Upper lobe of left lung (tissue), 6 donors: ENCODE data around the gene ZBTB38. TPM values are rescaled to one million over a fixed set of nuclear protein-coding genes. Genes with fewer than 3 reads are reported as not detected.

ENCODE experiments used
- ATAC-seq, 2 donors: fragments of 200-7000 bp; cut with Tn5 transposase; one replicate each; pipeline ENCODE4 v1.9.1; 2022; ENCODE audit warnings: mild to moderate bottlenecking in 2 of 2, moderate library complexity in 2 of 2; ENCODE audit not compliant: low FRiP score in 2 of 2
- DNase-seq, 2 donors: peaks; one replicate each; pipeline ENCODE4 v3.0.0-alpha.2; 2019 to 2020
- H3K27ac ChIP-seq, 4 donors: fragments of 200-600 bp; sonication (generic); one replicate each; pipeline ENCODE4 v1.5.1; 2016 to 2019
- H3K27me3 ChIP-seq, 4 donors: fragments of 200-600 bp; sonication (generic); one replicate each; pipeline ENCODE4 v1.5.1; 2017 to 2019
- H3K36me3 ChIP-seq, 4 donors: fragments of 200-600 bp; sonication (generic); one replicate each; pipeline ENCODE4 v1.5.1; 2016 to 2019
- H3K4me1 ChIP-seq, 4 donors: fragments of 200-600 bp; sonication (generic); one replicate each; pipeline ENCODE4 v1.5.1; 2018 to 2019
- H3K4me3 ChIP-seq, 4 donors: fragments of 200-600 bp; sonication (generic); one replicate each; pipeline ENCODE4 v1.5.1; 2017 to 2019; ENCODE audit warnings: mild to moderate bottlenecking in 2 of 4, moderate library complexity in 1 of 4
- H3K9me3 ChIP-seq, 4 donors: fragments of 200-600 bp; sonication (generic); one replicate each; pipeline ENCODE4 v1.5.1; 2018 to 2019
- EP300 ChIP-seq, 4 donors: sonication (generic); formaldehyde crosslinking; IDR thresholded peaks; one replicate each; pipeline ENCODE4 v1.5.1; 2017; ENCODE audit warnings: antibody characterized with exemption in 4 of 4, control low read depth in 2 of 4
- POLR2A ChIP-seq, 4 donors: fragments of 450-650 bp; IDR thresholded peaks; one replicate each; pipeline ENCODE4 v1.5.1; 2016 to 2017; ENCODE audit warnings: antibody characterized with exemption in 4 of 4, mild to moderate bottlenecking in 2 of 4
- POLR2AphosphoS5 ChIP-seq, 2 donors: sonication (generic); formaldehyde crosslinking; IDR thresholded peaks; one replicate each; pipeline ENCODE4 v1.5.1; 2017; ENCODE audit warnings: antibody characterized with exemption in 2 of 2
- WGBS, 2 donors: methylation state at CpG; one replicate each; pipeline ENCODE4 v1.1.5; 2017 to 2018; 5-methylcytosine and 5-hydroxymethylcytosine counted together
- total RNA-seq, 6 donors: library from RNA; depleted of rRNA in 4 of 6; stranded (reverse); fragments of >200 nt in 4 of 6; gene quantifications; one replicate each; pipeline versions ENCODE4 v1.1.0 to v1.2.1, GENCODE V29; 2016 to 2021
- TF ChIP-seq, protein P1 (sequence below), 6 experiments: fragments of 450-650 bp in 4 of 6; fragments of 200-600 bp in 2 of 6; sonication (generic) in 2 of 6; IDR thresholded peaks; one replicate each; pipeline ENCODE4 v1.5.1; 2016 to 2019; ENCODE audit warnings: antibody characterized with exemption in 6 of 6
- donor health status: DM: no; HTN: no; CAD: no; lungs with moderate emphysema.
- donor health status: DM: no; HTN: yes; CAD: no; lungs with severe emphysema.

ZBTB38 gene
- total RNA-seq, 6 donors from 2014 or later, result 80.2 to 146 (median 91.8) TPM

DNA sequence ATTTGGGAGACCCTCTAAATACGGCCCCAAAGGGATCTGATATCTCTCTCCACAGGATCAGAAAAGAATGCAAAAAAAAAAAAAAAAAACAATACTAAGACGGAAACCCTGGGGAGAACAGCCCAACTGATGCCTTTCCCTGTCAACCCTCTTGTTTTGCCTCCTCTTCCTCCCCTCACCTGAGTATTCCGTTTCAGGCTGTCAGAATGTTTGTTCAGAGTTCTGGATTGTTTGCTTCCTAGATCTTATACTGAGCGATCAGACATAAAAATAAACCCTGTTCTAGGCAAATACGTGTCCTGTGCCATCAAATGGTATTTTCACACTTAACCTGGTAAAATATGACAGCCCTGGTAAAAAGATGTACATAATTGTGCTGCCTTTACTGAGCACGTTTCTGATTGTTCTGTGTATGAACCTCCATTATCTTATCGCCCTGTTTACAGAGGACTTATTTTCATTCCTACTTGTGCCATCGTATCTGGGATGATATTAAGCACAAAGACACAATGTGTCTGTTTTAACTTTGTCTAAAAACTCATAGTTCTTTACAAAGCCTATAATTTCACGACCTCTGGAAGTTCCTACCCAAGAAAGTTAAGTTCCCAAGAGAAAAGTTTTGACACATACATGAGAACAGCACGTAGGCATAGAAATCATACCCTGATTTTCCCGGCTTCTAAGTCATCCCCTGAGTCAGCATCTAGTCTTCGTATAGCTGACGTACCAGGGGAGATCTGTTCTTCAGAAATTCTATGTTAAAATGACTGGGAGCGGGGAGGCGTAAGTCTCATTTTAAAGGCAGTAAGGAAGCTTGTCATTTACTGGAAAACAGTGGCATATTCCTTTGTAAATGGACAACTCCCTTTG is 856 bp downstream of the ZBTB38 start:
- Histone ChIP-seq H3K4me1 (peaks cover 37 to 54% (median 44%) of the 10 kb centered on the region in 4 donors), H3K4me3 (peak overlapping the region; percentile 1 to 42 (median 32)), H3K27me3 (no peaks in the 10 kb centered on the region), H3K27ac (peak overlapping the region; percentile 92 to 96 (median 94)), H3K36me3 (peaks cover 0 to 4% (median 0%) of the 10 kb centered on the region in 4 donors), H3K9me3 (no peaks in the 10 kb centered on the region)
- ATAC-seq (no peak), DNase-seq (no peak)
- 57 to 60% methylated on average over 15 of the region's 15 CpGs for whole genome bisulfite sequencing, 2 donors
- TF ChIP-seq, protein P1, sequence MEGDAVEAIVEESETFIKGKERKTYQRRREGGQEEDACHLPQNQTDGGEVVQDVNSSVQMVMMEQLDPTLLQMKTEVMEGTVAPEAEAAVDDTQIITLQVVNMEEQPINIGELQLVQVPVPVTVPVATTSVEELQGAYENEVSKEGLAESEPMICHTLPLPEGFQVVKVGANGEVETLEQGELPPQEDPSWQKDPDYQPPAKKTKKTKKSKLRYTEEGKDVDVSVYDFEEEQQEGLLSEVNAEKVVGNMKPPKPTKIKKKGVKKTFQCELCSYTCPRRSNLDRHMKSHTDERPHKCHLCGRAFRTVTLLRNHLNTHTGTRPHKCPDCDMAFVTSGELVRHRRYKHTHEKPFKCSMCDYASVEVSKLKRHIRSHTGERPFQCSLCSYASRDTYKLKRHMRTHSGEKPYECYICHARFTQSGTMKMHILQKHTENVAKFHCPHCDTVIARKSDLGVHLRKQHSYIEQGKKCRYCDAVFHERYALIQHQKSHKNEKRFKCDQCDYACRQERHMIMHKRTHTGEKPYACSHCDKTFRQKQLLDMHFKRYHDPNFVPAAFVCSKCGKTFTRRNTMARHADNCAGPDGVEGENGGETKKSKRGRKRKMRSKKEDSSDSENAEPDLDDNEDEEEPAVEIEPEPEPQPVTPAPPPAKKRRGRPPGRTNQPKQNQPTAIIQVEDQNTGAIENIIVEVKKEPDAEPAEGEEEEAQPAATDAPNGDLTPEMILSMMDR (IDR thresholded peaks at IDR 0.05), result no peak
- TF ChIP-seq POLR2AphosphoS5 (IDR thresholded peaks at IDR 0.05) (no peak), EP300 (IDR thresholded peaks at IDR 0.05) (no peak), POLR2A (IDR thresholded peaks at IDR 0.05) (no peak)

DNA sequence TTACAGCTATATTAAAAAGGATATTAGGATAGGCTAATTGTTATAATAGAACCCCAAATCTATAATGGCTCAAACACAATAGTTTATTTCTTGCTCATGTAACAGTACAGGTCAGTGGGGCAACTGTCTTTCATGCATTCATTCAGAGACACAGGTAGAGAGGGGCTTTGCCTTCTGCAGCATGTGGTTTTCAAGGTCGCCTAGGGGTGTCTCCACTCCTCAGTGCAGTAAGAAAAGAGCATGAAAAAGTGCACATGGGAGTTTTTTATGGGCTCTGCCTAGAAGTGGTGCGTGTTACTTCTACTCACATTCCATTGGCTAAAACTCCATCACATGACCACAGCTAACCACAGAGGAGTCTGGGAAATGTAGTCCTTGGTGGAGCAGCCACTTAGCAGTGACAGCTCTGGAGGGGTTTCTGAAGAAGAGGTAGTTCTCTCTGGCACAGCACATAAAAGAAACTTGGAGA is 1.8 kb downstream of the ZBTB38 start:
- Histone ChIP-seq H3K27me3 (no peaks in the 10 kb centered on the region), H3K4me1 (peaks cover 37 to 54% (median 45%) of the 10 kb centered on the region in 4 donors), H3K9me3 (no peaks in the 10 kb centered on the region), H3K36me3 (peaks cover 0 to 11% (median 0%) of the 10 kb centered on the region in 4 donors), H3K4me3 (peak overlapping the region in 3 of 4 donors; percentile 25 to 42 (median 38)), H3K27ac (peak overlapping the region; percentile 92 to 96 (median 94))
- DNase-seq (peak in 1 of 2 donors; percentile 66), ATAC-seq (peak; percentile 75)
- no peak for TF ChIP-seq EP300 (IDR thresholded peaks at IDR 0.05)
- TF ChIP-seq, protein P1 (IDR thresholded peaks at IDR 0.05), result peak in 4 of 6 experiments; percentile 11 to 47 (median 31)
- peak in 1 of 4 donors; percentile 25 for TF ChIP-seq POLR2A (IDR thresholded peaks at IDR 0.05)
- peak; percentile 36 to 54 for TF ChIP-seq POLR2AphosphoS5 (IDR thresholded peaks at IDR 0.05)
- 8 to 13% methylated on average over 2 of the region's 2 CpGs for WGBS, 2 donors

GRCh38 chr3:141371882-141372281 is 3.6 kb downstream of the ZBTB38 start:
- Histone ChIP-seq H3K27ac (peak overlapping the region in 1 of 4 donors; percentile 25), H3K27me3 (no peaks in the 10 kb centered on the region), H3K9me3 (no peaks in the 10 kb centered on the region), H3K4me1 (peaks cover 26 to 45% (median 34%) of the 10 kb centered on the region in 4 donors), H3K4me3 (no peak overlapping the region), H3K36me3 (peaks cover 0 to 23% (median 2%) of the 10 kb centered on the region in 4 donors)
- TF ChIP-seq, protein P1 (IDR thresholded peaks at IDR 0.05), result no peak
- TF ChIP-seq EP300 (IDR thresholded peaks at IDR 0.05) (no peak), POLR2A (IDR thresholded peaks at IDR 0.05) (no peak), POLR2AphosphoS5 (IDR thresholded peaks at IDR 0.05) (no peak)
- ATAC-seq (no peak), DNase-seq (no peak)

GRCh38 chr3:141372656-141373055 is 4.4 kb downstream of the ZBTB38 start:
- Histone ChIP-seq H3K36me3 (peaks cover 0 to 26% (median 2%) of the 10 kb centered on the region in 4 donors), H3K9me3 (no peaks in the 10 kb centered on the region), H3K4me1 (peaks cover 19 to 40% (median 26%) of the 10 kb centered on the region in 4 donors), H3K4me3 (no peak overlapping the region), H3K27me3 (no peaks in the 10 kb centered on the region), H3K27ac (no peak overlapping the region)
- TF ChIP-seq POLR2AphosphoS5 (IDR thresholded peaks at IDR 0.05) (no peak), EP300 (IDR thresholded peaks at IDR 0.05) (no peak), POLR2A (IDR thresholded peaks at IDR 0.05) (no peak)
- TF ChIP-seq, protein P1 (IDR thresholded peaks at IDR 0.05), result no peak
- DNase-seq (no peak), ATAC-seq (no peak)
